Motor neuron (in vitro differentiated cells): ENCODE data around the gene SCD. TPM values are rescaled to one million over a fixed set of nuclear protein-coding genes. Genes with fewer than 3 reads are reported as not detected.
A peak's percentile ranks its signal among the peaks of the same experiment; 100 is the strongest.
"Not testable (repeated sequence)": the region's sequence is repeated elsewhere in the genome, so short reads cannot be mapped to it uniquely, and the experiment has no call there.

ENCODE experiments used
- ATAC-seq, 8 experiments: fragments of 200-7000 bp; cut with Tn5 transposase; replicated peaks in 6 of 8; 2 replicates each; pipeline ENCODE4 v1.8.0; 2021; ENCODE audit warnings: mild to moderate bottlenecking in 8 of 8, moderate library complexity in 8 of 8
- H3K27ac ChIP-seq, 2 donors: fragments of 250-450 bp; sonication (Bioruptor Pico); 2 replicates each; pipeline ENCODE4 v1.9.0; 2021; ENCODE audit warnings: antibody characterized with exemption in 2 of 2, mild to moderate bottlenecking in 2 of 2, moderate library complexity in 1 of 2
- H3K4me1 ChIP-seq, 2 donors: fragments of 250-450 bp; sonication (Bioruptor Pico); replicated peaks in 1 of 2; 2 replicates each; pipeline ENCODE4 v1.6.1; 2021; ENCODE audit warnings: antibody characterized with exemption in 2 of 2, mild to moderate bottlenecking in 2 of 2, moderate library complexity in 1 of 2
- H3K4me3 ChIP-seq, 5 donors: fragments of 250-450 bp; sonication (Bioruptor Pico); 2 replicates each; pipeline ENCODE4 v1.9.0; 2021; ENCODE audit warnings: antibody characterized with exemption in 5 of 5, mild to moderate bottlenecking in 5 of 5, moderate library complexity in 4 of 5
- WGBS, 10 experiments: fragments of 450-650 bp; shearing (Covaris generic); methylation state at CpG; one replicate each; pipeline ENCODE4 v1.0.0; 2022; 5-methylcytosine and 5-hydroxymethylcytosine counted together
- in situ Hi-C, 9 experiments: fragments of 400-800 bp; cut with MboI; loops; one replicate each; pipeline ENCODE4 v1.15.0; 2021; ENCODE audit warnings: low sequenced_read_pairs in 9 of 9, low pct_unique_long_range_greater_than_20kb in 2 of 9; ENCODE audit not compliant: unreplicated experiment in 9 of 9
- total RNA-seq, 8 experiments: library from RNA; unstranded; fragments of 300-600 nt; gene quantifications; 2 replicates each; pipeline versions ENCODE4 v1.2.3 to v1.2.4, GENCODE V29; 2022

Gene SCD
- total RNA-seq, 8 experiments from 2014 or later, result 100 to 535 (median 198) TPM

DNA sequence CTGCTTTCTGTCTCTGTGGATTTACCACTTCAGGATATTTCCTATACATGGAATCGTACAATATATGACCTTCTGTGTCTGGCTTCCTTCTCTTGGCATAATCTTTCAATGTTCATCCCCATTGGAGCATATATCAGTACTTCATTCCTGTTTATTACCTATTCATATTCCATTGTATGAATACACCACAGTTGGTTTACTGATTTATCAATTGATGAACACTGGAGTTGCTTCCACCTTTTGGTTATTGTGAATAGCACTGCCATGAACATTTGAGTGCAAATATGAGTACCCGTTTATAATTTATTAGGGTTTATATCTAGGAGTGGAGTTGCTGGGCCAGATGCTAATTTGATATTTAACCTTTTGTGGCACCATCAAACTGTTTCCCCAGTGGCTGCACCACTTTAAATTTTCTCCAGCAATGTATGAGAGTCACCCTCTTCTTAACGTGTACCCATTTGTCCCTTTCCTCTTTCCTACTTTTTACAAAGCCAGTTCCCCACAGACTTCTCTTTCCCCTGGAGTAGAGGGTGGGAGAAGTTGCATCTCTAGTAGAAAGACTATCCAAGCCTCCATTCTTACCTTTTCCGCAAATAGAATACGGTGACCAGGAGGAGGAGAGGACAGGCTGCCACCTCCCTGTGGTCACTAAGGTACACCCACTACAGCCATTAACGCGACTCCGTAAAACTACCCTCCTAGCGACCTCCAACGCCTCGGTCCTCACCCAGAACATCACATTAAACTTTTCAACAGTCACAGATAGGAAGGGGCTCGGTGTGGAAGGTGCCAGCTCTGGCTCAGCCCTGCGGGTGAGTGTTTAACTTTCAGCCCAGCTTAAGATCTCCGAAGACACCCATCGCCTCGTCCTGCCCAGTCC, 25.6 kb downstream of the SCD start:
- 0 to 38% (median 12%) methylated on average over 1 to 12 of the region's 16 CpGs for WGBS, 10 experiments
- in situ Hi-C loops, result no loop called here
- H3K4me1 ChIP-seq, result peaks cover 31% of the 10 kb centered on the region in 2 donors
- H3K27ac ChIP-seq, result peak overlapping the region; percentile 77 to 81
- ATAC-seq, result peak in 1 of 8 experiments; percentile 12
- H3K4me3 ChIP-seq, result peak overlapping the region; percentile 41 to 52 (median 46)

DNA sequence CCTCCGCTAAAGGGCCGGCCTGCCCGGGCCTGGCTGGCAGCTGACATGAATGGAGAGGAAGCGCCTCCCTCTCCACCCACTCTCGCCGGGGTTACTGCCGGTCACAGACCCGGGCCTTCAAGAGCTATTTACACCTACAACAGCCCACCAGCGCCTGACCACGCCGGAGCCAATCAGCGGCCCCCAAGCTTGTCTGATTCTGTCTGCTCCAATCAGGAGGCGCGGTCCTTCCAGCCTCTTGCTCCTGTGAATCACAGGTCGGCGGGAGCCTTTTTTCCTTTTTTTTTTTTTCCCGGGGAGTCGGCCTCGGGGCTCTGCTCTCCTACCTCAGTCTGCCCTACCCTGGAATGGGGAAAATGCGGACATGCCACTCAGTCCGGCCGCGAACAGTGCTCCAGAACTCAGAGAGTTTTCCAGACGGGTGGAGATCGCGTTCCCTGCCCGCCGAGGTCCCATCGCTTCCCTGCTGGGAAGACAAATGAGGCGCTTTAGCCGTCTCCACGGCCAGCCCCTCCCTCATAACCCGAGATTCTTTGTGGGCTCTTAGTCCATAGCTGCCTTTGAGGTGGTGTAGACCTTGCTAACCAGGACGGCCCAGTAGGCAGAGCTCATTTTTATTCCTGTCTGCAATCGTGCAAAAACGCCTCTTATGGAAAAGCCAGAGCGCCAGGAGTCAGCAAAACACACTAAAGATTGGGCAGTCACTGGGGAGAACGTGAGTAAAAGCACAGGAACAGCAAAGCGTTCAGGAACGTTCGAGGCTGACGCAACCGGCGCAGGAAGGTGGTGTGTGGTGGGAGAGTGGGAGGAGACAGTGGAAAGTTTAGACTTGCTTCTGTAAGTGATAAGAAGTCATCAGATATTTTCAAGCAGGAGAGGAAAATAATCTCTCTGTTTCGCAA, 26.5 kb downstream of the SCD start:
- ATAC-seq, result peak; percentile 78 to 94 (median 90)
- WGBS, 10 experiments, result 0 to 2% (median 0%) methylated on average over 2 to 20 of the region's 45 CpGs
- in situ Hi-C loops, result no loop called here
- Histone ChIP-seq H3K27ac (peak overlapping the region; percentile 94), H3K4me1 (peaks cover 31% of the 10 kb centered on the region in 2 donors), H3K4me3 (peak overlapping the region; percentile 41 to 52 (median 46))

DNA sequence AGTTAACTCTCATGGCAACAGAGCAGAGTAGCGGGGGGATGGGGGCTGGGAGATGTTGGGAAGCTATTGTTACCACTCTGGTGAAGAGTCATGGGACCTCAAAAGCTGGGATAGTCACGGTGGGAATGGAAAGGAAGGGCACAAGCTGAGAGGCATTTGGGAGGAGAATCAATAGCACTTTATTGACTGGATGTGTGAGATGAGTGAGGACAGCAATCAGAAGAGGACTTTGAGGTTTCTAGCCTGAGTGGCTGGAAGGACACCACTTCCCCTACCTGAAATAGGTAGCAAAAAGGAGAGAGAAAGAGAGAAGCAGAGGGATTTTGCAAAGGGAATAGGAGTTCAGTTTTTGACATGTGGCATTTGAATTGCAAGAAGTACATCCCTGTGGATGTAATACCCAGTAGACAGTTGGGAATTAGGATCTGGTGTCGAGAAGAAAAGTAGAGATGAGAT, 27.2 kb downstream of the SCD start:
- 0 to 50% (median 0%) methylated on average over 1 to 3 of the region's 3 CpGs for WGBS, 10 experiments
- peak overlapping the region; percentile 41 to 52 (median 46) for H3K4me3 ChIP-seq
- in situ Hi-C loops, result no loop called here
- ATAC-seq, result peak in 5 of 8 experiments; percentile 0 to 5 (median 3)
- peak overlapping the region; percentile 94 for H3K27ac ChIP-seq
- H3K4me1 ChIP-seq, result peaks cover 31% of the 10 kb centered on the region in 2 donors

DNA sequence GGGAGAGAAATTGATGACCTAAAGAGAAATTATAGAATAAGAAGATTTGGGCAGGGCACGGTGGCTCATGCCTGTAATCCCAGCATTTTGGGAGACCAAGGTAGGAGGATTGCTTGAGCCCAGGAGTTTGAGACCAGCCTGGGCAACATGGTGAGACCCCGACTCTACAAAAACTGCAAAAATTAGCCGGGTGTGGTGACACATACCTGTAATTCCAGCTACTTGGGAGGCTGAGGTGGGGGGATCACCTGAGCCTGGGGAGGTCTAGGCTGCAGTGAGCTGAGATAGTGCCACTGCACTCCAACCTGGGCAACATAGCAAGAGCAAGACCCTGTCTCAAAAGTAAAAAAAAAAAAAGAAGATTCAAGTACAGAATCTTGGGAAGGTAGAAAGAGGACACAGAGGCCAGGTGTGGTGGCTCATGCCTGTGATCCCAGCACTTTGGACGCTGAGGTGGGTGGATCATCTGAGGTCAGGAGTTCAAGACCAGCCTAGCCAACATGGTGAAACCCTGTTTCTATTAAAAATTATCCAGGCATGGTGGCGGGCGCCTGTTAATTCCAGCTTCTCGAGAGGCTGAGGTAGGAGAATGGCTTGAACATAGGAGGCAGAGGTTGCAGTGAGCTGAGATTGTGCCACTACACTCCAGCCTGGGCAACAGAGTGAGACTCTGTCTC, 27.8 kb downstream of the SCD start:
- in situ Hi-C loops, ATAC-seq: not testable (repeated sequence)
- peak overlapping the region; percentile 94 for H3K27ac ChIP-seq
- H3K4me3 ChIP-seq, result peak overlapping the region; percentile 41 to 52 (median 46)
- H3K4me1 ChIP-seq, result peaks cover 31% of the 10 kb centered on the region in 2 donors
- 11 to 75% (median 56%) methylated on average over 1 to 6 of the region's 7 CpGs for WGBS, 10 experiments

DNA sequence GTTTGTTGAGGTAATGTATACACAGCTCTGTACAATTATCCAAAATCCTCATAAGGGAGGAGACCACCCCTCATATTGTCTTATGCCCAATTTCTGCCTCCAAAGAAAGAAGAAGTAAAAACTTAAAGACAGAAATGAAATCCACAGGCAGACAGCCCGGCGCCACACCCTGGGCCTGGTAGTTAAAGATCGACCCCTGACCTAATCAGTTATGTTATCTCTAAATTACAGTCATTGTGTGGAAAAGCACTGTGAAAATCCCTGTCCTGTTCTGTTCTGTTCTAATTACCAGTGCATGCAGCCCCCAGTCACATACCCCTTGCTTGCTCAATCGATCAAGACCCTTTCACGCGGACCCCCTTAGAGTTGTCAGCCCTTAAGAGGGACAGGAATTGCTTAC, 29.6 kb downstream of the SCD start:
- in situ Hi-C loops, H3K27ac ChIP-seq, H3K4me3 ChIP-seq, ATAC-seq: not testable (repeated sequence)
- peaks cover 19% of the 10 kb centered on the region in 2 donors for H3K4me1 ChIP-seq
- 80 to 100% (median 93%) methylated on average over 1 to 3 of the region's 6 CpGs; no CpG with 5 or more reads in 4 of the 10 experiments for WGBS, 10 experiments

DNA sequence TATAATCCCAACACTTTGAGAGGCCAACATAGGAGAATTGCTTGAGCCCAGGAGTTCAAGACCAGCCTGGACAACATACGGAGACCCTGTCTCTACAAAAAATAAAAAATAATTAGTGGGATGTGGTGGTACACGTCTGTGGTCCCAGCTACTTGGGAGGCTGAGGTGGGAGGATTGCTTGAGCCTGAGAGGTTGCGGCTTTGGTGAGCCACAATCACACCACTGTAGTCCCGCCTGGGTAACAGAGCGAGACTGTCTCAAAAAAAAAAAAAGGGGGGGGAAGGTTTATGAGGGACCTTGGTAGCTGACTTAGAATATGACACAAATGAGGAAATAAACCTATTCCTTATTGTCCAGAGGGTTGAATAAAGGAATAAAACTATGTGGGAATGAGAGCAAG, 30.8 kb downstream of the SCD start:
- ATAC-seq, result no peak
- H3K27ac ChIP-seq, result no peak overlapping the region
- in situ Hi-C loops, result no loop called here
- H3K4me1 ChIP-seq, result peaks cover 9 to 10% of the 10 kb centered on the region in 2 donors
- 100% methylated on average over 1 to 5 of the region's 5 CpGs; no CpG with 5 or more reads in 4 of the 10 experiments for WGBS, 10 experiments
- H3K4me3 ChIP-seq, result no peak overlapping the region

DNA sequence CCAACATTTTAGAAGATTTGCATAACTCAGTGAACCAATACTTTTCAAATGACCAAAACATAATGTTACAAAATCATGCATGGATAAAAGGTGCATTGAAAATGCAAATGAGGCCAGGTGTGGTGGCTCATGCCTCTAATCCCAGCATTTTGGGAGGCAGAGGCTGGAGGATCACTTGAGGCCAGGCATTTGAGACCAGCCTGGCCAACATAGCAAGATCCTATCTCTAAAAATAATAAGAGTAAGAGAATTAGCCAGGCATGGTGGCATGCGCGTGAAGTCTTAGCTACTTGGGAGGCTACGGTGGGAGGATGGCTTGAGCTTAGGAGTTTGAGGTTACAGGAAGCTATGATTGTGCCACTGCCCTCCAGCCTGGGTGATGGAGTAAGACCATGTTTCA, 33.4 kb downstream of the SCD start:
- Histone ChIP-seq H3K27ac (no peak overlapping the region), H3K4me1 (peaks cover 3% of the 10 kb centered on the region in 2 donors), H3K4me3 (no peak overlapping the region)
- in situ Hi-C loops, result no loop called here
- 86 to 100% (median 98%) methylated on average over 1 to 3 of the region's 3 CpGs; no CpG with 5 or more reads in 2 of the 10 experiments for WGBS, 10 experiments
- no peak for ATAC-seq

DNA sequence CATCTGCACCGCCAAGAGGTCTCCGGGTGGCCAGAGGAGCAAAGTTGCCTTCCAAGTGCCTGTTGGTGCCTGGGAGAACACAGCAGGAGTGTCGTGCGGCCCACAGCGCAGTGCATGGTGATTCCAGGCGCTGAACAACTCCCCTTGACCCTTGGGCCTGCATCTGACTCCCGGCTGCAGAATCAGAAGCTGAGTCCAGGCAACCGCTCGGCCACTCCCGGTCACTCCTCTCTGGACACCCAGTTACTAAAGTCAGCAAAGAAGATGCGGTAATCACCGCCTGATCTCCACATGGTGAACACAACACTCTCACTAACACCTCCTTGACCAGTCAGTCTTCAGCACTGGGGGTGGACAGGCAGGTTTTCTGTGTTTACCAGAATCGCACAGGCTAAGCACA, 35.5 kb downstream of the SCD start:
- no peak for ATAC-seq
- in situ Hi-C loops, result no loop called here
- WGBS, 10 experiments, result 88 to 100% (median 98%) methylated on average over 1 to 11 of the region's 13 CpGs; no CpG with 5 or more reads in 3 of the 10 experiments
- Histone ChIP-seq H3K4me1 (no peaks in the 10 kb centered on the region), H3K27ac (no peak overlapping the region), H3K4me3 (no peak overlapping the region)

DNA sequence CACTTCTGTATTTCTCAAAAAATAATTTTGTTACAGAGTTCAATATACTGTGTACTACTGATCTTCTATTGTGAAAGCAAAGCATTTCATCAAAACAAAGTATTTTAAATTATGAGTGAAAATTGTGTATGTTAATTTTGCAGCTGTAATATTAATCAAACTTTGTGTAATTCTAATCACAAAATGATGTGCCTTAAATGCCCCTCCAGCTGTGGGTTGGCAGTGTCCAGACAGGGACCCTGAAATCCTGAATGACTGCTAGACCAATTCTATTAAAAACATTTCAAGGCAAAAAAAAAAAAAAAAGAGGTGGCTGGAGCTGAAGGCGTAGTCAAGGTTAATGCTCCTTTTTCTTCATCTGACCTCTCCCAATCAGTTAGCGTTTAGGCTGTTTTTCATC, 36.2 kb downstream of the SCD start:
- 71 to 100% (median 89%) methylated on average over 1 to 2 of the region's 2 CpGs; no CpG with 5 or more reads in 1 of the 10 experiments for WGBS, 10 experiments
- no peak for ATAC-seq

DNA sequence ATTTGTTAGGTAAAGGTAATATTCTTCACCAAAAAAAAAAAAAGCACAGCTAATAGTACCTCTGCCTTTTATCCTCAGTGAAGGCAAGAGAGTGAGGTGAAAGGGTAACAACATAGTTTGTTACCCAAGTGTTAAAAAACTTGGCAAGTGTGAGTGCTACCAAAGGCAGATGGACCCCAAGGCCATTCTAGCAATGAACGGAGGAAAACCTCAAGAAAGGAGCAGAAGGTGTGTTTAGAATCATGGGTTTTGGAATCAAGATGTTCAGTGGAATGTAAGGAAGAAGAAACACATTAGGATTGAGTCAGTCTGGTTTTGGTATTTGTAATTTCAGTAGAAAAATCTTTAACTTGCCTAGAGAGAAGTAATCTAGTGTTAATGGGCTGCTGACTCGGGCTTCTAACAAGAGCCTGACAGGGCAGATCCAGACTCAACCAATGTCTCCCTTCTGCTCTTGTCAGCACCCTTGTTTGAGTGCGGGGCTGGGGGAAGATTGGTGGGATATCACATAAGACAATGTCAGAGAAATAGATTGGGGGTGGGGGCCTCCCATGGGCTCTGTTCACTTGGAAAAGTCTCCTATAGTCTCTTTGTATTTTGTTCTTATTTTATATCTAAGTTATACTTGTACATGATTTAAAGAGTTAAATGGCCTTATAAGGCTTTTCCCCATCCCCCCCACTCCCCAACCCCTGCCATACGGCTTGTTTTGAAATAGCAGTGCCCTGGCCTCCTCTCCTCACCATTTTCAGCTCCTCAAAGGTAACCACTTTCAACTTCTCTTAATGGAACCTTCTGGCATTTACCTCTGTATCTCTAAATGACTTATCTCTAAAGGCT, 44.4 kb downstream of the SCD start:
- Histone ChIP-seq H3K4me3 (no peak overlapping the region), H3K27ac (no peak overlapping the region), H3K4me1 (no peaks in the 10 kb centered on the region)
- WGBS, 10 experiments, result 0 to 100% (median 76%) methylated on average over 1 to 3 of the region's 4 CpGs; no CpG with 5 or more reads in 3 of the 10 experiments
- in situ Hi-C loops, result no loop called here
- no peak for ATAC-seq

More for the DNA sequence above, 36.2 kb downstream of the SCD start:
- H3K4me3 ChIP-seq, result no peak overlapping the region
- no peak overlapping the region for H3K27ac ChIP-seq
- in situ Hi-C loops, result no loop called here
- H3K4me1 ChIP-seq, result no peaks in the 10 kb centered on the region

DNA sequence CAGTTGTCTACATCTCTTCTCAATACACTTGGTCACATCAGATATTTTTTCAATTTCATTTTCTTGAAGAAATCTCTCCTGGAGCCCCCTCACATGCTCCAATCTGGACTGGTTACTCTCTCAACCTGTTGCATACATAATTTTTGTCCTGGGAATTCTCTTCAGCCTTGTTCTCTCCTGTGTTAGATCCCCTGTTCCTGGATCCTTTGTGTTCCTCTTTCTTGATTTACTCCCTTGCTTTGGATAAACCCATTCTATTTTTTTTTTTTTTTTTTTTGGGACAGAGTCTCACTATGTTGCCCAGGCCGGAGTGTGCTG, 45.6 kb downstream of the SCD start:
- in situ Hi-C loops, result no loop called here
- no peaks in the 10 kb centered on the region for H3K4me1 ChIP-seq
- ATAC-seq, result no peak
- no peak overlapping the region for H3K4me3 ChIP-seq
- 69 to 100% (median 100%) methylated on average over 1 of the region's 1 CpG; no CpG with 5 or more reads in 3 of the 10 experiments for WGBS, 10 experiments
- H3K27ac ChIP-seq, result no peak overlapping the region

DNA sequence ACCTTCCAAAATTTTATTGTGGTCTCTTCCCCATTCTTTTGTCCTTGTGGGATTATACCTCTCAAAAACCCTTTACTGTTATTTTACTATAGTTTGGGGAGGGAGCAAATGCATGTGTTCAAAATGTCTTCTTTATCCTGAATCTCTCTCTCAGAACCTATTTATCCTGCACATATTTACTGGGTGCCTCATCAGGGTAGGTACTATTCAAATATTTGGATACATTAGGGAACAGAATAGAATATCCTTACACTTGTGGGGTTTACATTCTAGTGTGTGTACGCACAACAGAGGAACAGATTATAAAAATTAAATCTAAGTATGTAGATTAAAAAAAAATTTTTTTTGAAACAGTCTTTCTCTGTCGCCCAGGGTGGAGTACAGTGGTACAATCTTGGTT, 48.6 kb downstream of the SCD start:
- H3K4me1 ChIP-seq, result no peaks in the 10 kb centered on the region
- H3K4me3 ChIP-seq, result no peak overlapping the region
- in situ Hi-C loops, result no loop called here
- no peak overlapping the region for H3K27ac ChIP-seq
- no peak for ATAC-seq
- 50 to 100% (median 100%) methylated on average over 1 to 2 of the region's 2 CpGs for WGBS, 10 experiments
